ENCODE results near the gene PCBP2. TPM values are rescaled to one million over a fixed set of nuclear protein-coding genes. Genes with fewer than 3 reads are reported as not detected.

The PCBP2 gene
- total and polyA plus RNA-seq, 10 donors: 449 to 779 (median 631) TPM

DNA sequence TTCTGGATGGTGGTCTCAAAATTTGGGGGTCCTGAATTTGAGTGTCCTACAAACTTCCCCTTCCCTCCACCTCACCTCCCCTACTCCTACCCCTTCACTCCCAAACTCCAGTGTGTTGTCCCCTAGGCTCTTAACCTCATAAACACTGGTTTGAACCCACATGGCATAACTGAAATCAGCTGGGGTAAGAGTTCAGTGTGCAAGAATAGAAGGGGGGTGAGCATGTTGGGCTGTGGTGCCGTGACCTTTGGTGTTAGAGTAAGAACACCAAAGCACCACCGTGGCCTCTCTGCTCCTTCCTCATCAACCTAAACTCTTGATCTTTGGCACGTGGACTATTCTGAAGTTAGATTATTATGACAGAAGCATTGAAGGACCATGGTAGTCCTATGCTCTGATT is 11.0 kb downstream of the PCBP2 start:
- Histone ChIP-seq H3K36me3 (peaks cover 7 to 100% (median 100%) of the 10 kb centered on the region in 6 donors), H3K27me3 (replicated peaks in 1 of 7) (no peaks in the 10 kb centered on the region), H3K4me3 (no peak overlapping the region), H3K4me1 (peaks cover 3 to 80% (median 32%) of the 10 kb centered on the region in 6 donors), H3K9me3 (no peaks in the 10 kb centered on the region), H3K27ac (peak overlapping the region in 1 of 8 donors; percentile 29)
- TF ChIP-seq POLR2AphosphoS5 (IDR thresholded peaks at IDR 0.05): peak in 1 of 3 donors; percentile 12
- TF ChIP-seq, protein P1, sequence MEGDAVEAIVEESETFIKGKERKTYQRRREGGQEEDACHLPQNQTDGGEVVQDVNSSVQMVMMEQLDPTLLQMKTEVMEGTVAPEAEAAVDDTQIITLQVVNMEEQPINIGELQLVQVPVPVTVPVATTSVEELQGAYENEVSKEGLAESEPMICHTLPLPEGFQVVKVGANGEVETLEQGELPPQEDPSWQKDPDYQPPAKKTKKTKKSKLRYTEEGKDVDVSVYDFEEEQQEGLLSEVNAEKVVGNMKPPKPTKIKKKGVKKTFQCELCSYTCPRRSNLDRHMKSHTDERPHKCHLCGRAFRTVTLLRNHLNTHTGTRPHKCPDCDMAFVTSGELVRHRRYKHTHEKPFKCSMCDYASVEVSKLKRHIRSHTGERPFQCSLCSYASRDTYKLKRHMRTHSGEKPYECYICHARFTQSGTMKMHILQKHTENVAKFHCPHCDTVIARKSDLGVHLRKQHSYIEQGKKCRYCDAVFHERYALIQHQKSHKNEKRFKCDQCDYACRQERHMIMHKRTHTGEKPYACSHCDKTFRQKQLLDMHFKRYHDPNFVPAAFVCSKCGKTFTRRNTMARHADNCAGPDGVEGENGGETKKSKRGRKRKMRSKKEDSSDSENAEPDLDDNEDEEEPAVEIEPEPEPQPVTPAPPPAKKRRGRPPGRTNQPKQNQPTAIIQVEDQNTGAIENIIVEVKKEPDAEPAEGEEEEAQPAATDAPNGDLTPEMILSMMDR (IDR thresholded peaks at IDR 0.05 in 8 of 11, conservative IDR thresholded peaks at IDR 0.05 in 3 of 11): no peak
- WGBS, 5 donors: 67 to 84% (median 82%) methylated on average over 3 of the region's 3 CpGs
- intact Hi-C loops (cut with DNase I; ENCODE audit: low total_unique reads): no loop called here
- DNase-seq: no peak

DNA sequence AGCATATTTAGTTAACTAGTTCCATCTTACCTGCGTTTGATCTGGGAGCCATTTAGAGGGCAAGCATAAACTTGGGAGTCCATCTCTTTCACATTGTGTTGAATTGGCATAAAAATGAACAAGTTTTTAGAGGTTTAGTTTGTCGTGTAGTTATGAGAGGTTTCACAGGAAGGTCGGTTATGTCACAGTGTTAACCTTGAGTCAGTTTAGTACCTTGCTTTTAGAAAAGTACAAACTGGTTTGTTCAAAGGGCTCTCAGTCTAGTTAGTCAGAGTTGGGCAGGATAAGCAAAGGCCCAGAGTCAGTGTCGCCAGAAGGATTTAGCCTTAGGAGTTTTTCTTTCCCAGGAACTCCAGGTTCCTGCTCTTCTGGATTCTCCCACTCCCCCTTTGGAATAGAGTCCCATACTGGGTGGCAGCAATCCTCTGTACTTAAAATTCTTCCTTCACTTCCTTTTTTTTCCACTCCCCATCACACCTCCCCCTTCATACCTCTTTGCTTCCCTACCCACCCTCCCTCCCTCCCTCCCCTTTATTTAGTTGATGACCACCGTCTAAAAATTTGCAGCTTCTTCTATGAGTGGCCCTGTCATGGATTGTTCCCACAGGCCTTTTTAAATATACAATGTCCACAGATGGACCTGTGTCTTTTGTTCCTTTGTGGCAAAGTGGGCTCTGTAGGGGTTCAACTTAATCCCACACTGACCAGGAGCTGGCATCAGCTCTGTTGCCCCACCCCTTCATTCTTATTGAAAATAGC is 12.1 kb downstream of the PCBP2 start:
- no peak for DNase-seq
- peaks cover 13 to 100% (median 100%) of the 10 kb centered on the region in 6 donors for H3K36me3 ChIP-seq
- TF ChIP-seq POLR2A (IDR thresholded peaks at IDR 0.05): no peak
- TF ChIP-seq, protein P1 (IDR thresholded peaks at IDR 0.05 in 8 of 11, conservative IDR thresholded peaks at IDR 0.05 in 3 of 11): no peak
- TF ChIP-seq POLR2AphosphoS5 (IDR thresholded peaks at IDR 0.05): no peak
- intact Hi-C loops (cut with DNase I; ENCODE audit: low total_unique reads): no loop called here
- H3K9me3 ChIP-seq: no peaks in the 10 kb centered on the region
- peak overlapping the region in 2 of 8 donors; percentile 24 to 29 for H3K27ac ChIP-seq
- no peaks in the 10 kb centered on the region for H3K27me3 ChIP-seq (replicated peaks in 1 of 7)
- H3K4me3 ChIP-seq: no peak overlapping the region
- peaks cover 3 to 80% (median 30%) of the 10 kb centered on the region in 6 donors for H3K4me1 ChIP-seq
- 61 to 76% (median 65%) methylated on average over 5 of the region's 5 CpGs for WGBS, 5 donors

DNA sequence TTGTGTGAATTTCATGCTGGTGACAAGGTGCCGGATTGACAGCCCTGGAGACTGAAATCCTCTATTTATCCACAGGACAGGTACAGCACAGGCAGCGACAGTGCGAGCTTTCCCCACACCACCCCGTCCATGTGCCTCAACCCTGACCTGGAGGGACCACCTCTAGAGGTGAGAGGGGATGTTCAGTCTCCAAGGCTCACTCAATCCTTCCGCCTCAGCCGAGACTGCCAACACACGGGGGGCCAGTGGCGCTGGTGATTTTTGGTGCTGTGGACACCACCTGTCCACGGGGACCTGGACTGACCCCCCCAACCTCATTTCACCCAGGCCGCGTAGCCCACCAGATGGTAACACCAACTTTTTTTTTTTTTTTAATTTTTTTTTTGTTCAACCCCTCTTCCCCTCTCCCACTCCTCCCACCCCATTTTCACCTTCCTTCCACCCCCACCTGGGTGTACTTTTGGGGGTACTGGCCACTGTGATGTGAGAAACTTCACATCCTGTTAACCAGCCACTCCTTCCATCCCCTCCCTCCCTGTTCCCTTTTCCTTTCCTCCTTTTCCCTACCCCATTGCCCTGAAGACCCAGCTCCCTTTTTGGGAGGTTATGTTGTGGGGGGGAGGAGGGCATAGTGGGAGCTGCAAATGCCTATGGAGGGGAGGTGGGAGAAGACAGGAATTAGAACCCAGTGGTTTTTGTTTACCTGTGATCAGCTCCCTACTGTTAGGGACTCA is 12.9 kb downstream of the PCBP2 start:
- Histone ChIP-seq H3K27me3 (replicated peaks in 1 of 7) (no peaks in the 10 kb centered on the region), H3K9me3 (no peaks in the 10 kb centered on the region), H3K36me3 (peaks cover 13 to 100% (median 100%) of the 10 kb centered on the region in 6 donors), H3K4me1 (peaks cover 3 to 71% (median 29%) of the 10 kb centered on the region in 6 donors), H3K27ac (peak overlapping the region in 2 of 8 donors; percentile 22 to 58), H3K4me3 (no peak overlapping the region)
- intact Hi-C loops (cut with DNase I; ENCODE audit: low total_unique reads): no loop called here
- WGBS, 5 donors: 88 to 96% (median 95%) methylated on average over 11 of the region's 11 CpGs
- DNase-seq: no peak
- TF ChIP-seq, protein P1 (IDR thresholded peaks at IDR 0.05 in 8 of 11, conservative IDR thresholded peaks at IDR 0.05 in 3 of 11): no peak
- TF ChIP-seq POLR2AphosphoS5 (IDR thresholded peaks at IDR 0.05): peak in 2 of 3 donors; percentile 50 to 61

DNA sequence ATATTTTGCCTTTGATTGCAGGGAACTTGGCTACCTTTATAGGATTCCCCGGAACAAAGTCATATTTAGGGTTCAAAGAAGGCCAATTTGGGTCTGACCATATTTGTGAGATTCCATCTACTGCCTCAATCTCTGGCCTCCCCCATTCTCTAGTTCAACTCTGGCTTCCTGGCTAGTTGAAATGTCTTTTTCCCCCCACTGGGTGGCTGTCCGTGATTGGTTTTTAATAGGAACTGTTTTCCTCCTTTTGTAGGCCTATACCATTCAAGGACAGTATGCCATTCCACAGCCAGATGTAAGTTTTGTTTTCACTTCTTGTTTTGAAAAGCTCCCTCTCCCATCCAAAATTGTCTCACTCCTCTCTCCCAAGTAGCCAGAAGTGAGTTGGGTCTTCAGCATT is 13.8 kb downstream of the PCBP2 start:
- WGBS, 5 donors: 62 to 85% (median 75%) methylated on average over 2 of the region's 2 CpGs
- H3K27ac ChIP-seq: peak overlapping the region in 3 of 8 donors; percentile 22 to 58 (median 26)
- no peak for DNase-seq
- no peak overlapping the region for H3K4me3 ChIP-seq
- H3K4me1 ChIP-seq: peaks cover 3 to 66% (median 28%) of the 10 kb centered on the region in 6 donors
- peaks cover 9 to 100% (median 100%) of the 10 kb centered on the region in 6 donors for H3K36me3 ChIP-seq
- intact Hi-C loops (cut with DNase I; ENCODE audit: low total_unique reads): no loop called here
- H3K27me3 ChIP-seq (replicated peaks in 1 of 7): no peaks in the 10 kb centered on the region
- no peaks in the 10 kb centered on the region for H3K9me3 ChIP-seq
- TF ChIP-seq POLR2A (IDR thresholded peaks at IDR 0.05): no peak
- TF ChIP-seq POLR2AphosphoS5 (IDR thresholded peaks at IDR 0.05): no peak
- TF ChIP-seq, protein P1 (IDR thresholded peaks at IDR 0.05 in 8 of 11, conservative IDR thresholded peaks at IDR 0.05 in 3 of 11): no peak

Measured in spleen (tissue), 11 donors.